Cerebellar cortex (tissue), 1 donor: ENCODE measurements around the gene TYMS.
"Not testable (repeated sequence)": the region's sequence is repeated elsewhere in the genome, so short reads cannot be mapped to it uniquely, and the experiment has no call there.

Experiments
- DNase-seq: peaks from one replicate; pipeline ENCODE4 v3.0.0-alpha.2; 2015; ENCODE audit warnings: low spot score

Gene TYMS

DNA sequence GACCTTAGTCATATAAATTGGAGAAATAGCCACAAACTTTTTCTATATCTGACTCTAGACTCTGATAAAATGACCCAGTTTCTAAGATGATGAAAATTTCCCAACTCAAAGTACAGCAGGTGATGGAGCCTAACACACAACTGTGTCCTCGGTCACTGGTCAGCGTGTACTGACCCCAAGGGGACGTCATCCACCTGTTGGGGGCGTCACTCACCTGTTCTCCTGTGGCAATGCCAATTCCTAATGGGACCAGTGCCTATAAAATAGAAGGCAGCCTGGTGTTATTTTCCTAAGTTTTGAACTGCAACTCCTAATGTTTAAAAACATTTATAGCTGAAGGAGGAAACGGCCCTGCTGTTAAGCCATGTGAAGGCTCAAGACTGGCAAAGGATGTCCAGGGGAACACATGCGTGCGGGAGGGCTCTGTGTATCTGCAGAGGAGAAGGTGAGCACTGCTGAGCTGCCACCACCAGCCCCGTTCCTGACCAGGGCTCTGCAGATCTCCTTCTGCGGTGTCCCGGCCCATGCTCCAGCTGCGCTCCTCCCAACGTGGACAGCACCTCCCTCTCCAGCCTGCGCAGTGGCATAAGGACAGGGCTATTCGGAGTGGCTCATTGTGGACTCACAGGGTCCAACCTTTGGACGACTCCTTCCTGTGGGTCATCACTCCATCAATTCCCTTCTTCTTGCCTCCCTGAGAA is 21.2 kb downstream of the TYMS start:
- no peak for DNase-seq

DNA sequence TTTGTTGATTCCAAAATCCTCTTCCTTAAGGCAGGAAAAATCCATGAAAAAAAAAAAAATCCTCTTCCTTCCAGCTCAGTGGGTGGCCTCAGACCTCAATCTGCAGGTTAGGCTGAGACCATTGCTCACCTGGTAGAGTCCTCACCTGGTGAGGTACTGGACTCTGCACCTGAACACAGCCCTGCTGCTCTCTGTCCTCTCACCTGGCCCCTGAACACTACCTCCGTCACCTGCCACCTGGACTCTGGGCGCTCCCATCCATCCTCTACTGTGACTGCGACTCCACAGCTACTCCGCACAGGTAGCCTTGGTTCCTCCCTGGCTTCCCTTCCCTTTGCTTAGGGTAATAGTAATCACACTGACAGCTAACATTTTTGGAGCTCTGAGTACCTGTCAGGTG is 22.1 kb downstream of the TYMS start:
- DNase-seq = no peak

DNA sequence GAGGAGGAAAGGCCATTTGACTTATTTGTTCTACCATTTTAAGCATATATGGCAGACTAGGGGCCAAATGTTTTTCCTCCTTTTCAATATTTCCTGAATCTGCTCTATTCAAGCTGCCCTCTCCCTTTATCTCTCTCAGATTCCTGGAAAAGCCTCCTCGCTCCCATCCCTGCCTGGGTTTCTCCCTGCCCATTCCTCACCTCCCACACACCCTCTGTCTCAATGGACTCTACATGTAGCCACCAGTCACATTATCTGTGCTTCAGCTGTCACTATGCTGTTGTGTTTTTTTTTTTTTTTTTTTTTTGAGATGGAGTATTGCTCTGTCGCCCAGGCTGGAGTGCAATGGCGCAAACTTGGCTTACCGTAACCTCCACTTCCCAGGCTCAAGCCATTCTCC is 22.9 kb downstream of the TYMS start:
- no peak for DNase-seq

DNA sequence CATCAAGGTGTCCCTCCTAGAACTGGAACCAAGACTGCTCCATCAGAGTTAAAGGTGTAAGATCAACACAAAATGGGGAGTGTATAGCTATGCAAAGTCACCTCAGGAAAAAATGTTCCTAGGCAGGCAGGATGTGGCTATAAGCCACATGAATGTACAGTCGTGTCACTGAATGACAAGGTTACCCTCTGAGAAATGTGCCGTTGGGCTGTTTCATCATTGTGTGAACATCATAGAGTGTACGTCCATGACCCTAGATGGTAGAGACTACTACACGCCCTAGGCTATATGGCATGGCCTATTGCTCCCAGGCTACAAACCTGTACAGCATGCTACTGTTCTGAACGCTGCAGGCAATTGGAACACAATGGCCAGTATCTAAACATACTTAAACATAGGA is 24.5 kb downstream of the TYMS start:
- DNase-seq = no peak

DNA sequence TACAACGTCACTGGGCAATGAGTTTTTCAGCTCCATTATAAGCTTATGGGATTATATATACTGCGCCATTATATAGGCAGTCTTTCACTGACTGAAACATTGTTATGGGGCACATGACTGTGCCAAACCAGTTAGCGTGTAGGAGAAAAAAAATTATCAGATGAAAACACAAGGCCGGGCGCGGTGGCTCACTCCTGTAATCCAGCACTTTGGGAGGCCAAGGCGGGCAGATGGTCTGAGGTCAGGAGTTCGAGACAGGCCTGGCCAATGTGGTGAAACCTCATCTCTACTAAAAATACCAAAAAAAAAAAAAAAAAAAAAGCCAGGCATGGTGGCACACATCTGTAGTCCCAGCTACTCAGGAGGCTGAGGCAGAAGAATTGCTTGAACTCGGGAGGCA is 25.0 kb downstream of the TYMS start:
- DNase-seq = not testable (repeated sequence)

DNA sequence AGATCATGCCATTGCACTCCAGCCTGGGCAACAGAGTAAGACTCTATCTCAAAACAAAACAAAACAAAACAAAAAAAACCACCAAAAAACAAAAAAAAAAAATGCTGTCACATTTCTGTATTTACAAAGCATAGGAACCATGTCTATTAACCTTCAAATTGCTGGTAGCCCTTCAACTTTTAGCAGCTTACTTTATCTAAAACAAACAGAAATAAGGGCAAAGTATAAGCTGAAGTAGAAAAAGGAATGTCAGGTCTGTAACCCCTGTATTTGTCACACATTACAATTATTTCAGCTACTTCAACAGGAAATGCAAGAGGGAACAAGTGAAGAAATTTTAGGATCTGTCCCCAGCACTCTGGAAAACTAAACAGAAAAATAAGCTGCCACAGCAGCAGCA is 25.4 kb downstream of the TYMS start:
- no peak for DNase-seq

DNA sequence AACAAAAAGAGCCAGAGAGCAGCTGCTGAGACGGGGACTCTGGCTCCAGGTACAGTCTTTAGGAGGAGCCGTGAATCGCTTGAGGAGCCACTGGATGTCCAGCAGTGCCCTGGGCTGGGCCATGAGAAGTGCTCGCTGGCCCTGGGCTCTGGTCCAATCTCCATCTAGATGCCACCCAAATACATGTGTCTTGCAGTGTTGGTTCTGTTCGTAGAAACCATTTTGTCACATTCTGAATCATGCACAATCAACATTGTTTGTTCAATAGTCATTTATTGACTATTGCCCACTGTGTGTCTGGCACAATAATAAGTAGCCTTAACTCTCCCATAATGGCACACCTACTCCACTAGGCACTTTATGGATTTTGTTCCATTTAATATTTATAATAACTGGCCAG is 26.1 kb downstream of the TYMS start:
- DNase-seq = no peak

DNA sequence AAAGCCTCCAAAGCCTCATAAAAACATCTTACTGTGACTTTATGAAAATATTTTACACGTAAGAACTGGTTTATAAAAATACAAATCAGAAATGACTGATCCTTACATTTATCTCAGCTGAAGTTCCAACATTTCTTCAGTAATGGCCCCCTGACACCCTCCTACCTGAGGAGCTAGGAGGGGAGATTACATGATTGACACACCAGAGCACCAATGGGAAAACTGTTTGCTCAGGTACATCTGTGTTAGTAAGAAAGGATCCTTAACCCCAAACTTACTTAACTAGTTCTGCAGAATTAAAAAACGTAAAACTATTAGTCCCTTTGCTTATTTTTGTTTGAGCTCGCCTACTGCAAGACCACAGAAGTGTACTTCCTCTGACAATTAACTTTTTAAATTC is 28.0 kb downstream of the TYMS start:
- DNase-seq = no peak

DNA sequence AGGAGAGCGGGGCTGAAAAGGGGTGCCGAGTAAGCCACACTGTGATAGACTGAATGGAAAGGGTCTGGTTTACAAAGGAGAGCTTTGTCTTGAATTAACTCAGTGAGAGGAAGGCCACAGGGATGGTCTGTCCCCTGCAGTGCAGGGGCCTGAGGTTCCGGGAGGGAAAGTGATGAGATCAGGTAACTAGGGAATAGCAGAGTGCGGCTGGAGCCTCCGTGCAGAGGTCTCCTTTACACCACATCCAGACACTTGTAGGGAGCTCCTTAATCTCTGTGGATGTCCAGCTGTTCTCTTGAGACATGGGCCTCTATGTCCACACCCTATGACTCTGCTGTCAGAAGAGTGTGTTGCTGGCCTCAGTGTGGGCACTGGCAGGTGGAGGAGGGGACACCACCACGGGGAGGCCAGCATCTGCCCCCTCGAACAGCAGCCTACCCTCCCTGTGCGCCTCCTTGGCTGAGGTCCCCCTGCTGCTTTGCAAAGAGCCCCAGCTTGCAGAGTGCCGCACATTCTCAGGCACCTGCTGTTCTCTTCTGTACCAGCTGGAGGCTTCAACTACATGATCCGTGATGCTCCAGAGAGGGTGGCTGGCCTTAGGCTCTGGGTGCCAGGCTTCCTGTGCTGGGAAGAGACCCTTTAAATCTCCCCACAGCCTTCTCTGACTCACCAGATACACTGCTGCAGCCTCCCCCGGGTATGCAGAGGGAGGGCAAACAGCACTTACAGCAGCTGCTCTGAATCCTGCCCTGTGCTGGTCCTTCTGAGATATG is 29.1 kb downstream of the TYMS start:
- DNase-seq = no peak

DNA sequence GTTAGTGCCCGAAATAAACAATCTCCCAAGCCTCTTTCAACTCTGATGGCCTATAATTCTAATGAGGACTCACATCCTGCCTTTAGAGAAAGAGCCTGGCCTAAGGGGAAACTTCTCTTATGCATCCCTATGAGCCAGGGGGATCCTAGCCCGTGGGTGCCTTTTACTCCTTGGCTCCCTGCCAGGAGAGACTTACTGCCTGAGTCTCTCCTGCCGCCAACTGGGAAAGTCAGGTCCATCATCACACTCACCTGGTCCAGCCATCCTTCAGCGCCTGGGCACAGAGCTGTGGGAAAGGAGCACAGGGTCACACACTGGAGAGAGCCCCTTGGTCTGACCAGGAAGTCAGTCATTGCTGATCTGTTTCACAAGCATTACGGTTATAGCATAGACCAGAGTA is 30.9 kb downstream of the TYMS start:
- no peak for DNase-seq

DNA sequence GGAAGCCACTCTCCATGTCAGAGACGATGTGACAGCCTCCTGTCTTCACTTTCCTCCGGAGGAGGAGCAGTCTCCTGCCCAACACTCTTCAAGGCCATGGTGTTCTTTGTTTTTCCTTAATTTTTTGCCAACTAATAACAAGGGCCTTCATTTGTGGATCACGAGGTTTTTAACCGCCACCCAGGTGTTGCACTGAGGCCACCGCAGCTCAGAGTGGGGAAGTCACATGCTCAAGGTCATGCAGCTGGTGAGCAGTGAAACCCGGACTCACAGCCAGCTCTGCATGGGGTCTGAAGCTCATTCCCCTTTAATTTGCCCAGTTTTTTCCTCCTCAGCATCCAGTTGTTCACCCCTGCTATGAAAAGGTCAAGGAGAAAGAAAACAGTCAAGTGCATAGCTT is 35.4 kb downstream of the TYMS start:
- DNase-seq = no peak

DNA sequence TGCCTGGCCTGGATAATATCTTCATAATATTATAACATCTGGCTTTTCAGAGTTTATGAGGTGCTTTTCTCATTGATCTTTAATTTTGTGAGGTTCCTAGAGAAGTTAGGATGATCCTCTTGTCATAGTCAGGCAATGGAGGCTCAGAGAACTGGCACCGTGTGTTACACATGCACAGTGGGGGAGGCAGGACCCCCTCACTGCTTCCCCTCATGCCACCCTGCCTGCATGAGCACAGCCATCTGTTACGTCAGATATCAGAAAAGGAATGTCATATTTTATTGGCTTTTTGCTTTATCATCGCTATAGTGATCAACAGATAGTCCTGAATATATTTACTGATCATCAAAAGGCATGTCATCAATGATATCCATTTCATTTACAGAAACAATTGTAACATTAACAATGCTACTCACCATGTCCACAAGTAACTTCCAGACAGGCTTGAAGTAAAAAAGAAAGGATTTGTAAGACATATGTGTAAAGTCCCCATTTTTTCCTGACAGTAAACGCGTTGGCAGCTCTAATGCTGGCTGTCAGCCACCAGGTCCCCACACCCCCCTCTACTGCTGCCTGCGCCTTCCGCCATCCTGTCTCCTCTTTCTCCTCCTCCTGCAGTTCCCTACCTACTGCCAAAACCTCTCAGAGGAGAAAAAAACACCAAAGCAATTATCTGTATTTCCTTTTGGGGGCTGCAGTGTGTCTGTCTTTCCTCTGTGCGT is 36.2 kb downstream of the TYMS start:
- DNase-seq = no peak

DNA sequence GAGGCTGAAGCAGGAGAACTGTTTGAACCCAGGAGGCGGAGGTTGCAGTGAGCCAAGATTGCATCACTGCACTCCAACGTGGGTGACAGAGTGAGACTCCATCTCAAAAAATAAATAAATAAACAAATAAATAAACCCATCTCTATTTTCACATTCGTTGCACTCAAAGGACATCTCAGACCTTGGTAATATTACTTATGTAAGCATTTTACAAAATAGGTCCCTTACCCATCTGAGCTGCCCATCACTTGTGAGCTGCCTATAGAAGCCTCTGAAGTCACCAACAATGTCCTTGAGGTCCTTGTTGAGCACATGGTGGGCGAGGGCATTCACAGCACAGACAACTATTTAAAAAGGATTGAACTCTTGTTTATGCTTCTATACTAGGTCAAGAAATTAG is 39.6 kb downstream of the TYMS start:
- DNase-seq = no peak

DNA sequence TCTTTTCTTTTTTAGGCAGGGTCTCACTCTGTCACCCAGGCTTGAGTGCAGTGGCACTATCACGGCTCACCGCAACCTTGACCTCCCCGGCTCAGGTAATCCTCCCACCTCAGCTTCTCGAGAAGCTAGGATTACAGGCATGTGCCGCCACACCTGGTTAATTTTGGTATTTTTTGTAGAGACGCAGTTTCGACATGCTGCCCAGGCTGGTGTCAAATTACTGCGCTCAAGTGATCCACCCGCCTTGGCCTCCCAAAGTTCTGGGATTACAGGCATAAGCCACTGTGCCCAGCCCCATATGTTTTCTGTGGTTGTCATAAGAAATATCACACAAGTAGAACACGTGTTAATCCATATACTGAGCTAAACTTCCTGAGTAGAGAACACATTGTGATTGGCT is 40.3 kb downstream of the TYMS start:
- DNase-seq = no peak

DNA sequence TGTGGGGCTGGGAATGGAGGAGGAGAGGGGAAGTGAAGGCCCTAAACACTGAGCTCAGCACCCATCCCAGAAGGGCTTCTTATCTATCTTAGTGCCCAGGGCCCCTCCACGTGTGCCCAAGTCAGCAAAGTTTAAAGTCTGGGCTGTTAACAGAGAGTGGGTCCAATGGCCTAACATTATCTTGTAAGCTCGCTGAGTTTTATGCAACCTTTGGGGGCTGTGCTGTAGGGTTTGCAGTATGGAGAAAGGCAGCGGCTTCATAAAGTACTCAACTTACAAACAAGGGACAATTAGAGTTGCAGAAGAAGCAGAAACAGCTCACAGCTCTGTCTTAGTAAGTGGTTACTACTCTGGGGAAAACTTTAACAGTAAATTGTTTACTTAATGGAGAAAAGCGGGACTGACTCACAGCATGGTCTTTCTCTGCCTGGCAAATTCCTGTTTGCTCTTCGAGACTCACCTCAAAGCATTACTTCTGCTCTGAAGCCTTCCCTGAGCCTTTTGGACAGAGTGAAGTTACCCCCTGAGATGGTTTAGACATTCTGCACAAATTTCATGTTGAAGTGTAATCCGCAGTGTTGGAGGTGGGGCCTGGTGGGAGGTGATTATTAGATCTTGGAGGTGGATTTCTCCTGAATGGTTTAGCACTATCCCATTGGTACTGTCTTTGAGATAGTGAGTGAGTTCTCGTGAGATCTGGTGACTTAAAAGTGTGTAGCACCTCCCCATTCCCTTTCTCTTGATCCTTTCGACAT is 45.9 kb downstream of the TYMS start:
- no peak for DNase-seq

DNA sequence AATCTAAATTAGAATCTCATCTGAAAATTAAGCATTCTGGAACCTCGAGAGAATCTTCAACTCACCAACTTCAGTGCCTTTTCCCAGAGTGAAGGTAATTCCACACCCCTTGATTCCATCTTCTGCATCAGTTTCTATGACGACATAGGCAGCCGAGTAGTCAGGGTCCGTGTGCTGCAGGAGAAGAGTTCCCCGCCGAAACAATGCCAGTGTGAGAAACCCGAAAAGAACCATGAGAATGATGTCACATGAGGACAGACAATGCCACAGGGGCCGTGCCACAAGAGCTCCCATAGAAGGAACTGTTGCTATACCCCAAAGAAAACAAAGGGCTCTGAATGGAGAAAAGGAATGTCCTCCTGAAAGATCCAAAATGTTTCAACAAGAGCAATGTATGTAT is 49.0 kb downstream of the TYMS start:
- DNase-seq = no peak

DNA sequence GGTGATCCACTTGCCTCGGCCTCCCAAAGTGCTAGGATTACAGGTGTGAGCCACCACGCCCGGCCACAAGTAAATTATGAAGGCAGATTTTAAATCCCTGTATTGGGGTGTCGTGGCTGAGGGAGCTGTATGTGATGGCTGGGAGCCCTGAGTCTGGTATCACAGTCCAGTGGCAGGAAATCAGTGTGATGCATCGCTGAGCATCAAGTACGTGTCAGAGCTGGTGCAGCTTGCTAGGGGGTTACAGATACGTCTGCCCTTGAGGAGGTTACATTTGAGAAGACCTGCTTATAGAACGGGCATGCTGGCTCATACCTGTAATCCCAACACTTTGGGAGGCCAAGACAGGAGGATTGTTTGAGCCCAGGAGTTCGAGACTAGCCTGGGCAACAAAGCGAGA is 50.6 kb downstream of the TYMS start:
- DNase-seq = no peak

DNA sequence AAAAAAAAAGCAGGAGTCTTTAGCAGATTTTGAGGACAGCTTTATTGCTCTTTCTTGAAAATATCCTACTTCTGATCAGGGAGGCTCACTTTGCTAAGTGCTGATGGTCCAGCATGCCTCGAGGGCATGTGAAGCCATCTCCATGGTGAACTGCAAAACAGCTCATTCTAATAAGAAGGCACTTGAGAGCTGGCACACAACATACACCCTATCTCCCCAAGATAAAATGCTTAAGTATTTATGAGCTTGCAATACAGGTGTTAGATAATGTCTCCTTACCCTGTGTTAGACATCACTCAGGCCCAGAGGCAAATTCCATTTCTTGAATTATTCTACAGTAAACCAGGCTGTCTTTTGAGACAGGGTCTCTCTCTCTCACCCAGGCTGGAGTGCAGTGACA is 52.3 kb downstream of the TYMS start:
- no peak for DNase-seq

DNA sequence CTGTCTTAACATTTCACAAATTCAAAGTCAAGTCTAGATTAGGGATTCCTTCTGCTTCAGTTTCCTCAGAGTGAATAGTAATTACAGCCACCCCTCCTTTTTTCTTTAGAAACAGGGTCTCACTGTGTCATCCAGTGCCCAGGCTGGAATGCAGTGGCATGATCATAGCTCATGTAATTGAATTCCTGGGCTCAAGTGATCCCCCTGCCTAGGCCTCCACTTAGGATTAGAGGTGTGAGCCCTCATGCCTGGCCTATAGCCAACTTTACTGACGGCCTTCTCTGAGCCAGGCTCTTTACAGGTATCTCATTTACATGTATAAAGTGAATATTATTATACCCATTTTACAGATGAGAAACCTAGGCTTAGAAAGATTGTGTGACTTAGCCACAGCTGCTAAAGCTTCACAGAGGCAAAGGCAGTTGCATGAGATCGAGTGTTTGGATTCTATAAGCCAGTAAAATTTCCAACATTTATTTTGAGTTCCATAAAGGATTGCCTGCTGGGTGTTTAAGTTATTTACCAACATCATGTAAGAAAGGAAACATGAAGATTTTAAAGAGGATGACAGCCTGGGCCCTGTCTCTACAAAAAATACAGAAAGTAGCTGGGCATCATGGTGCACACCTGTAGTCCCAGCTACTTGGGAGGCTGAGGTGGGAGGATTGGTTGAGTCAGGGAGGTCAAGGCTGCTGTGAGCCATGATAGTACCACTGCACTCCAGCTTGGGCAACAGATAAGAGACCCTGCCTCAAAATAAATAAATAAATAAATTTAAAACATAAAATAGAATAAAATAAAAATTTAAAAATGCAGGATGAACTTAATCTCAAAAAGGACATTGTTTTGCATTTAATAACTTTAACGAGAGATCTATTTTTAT is 53.2 kb downstream of the TYMS start:
- no peak for DNase-seq

DNA sequence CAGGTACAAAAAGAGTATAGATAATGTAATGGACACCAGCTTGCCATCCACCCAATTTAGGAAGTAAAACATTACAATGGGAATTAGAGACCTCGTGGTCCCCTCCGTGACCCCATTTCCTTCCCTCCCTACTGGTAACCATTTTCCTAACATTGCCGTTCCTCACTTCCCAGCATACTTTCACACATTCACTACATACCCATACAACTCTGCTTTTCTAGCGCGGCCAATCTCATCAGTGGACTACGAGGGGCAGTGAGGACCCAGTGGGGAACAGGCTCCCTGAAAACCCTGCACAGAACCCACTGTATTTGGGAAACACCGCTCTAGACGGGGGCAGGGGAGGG is 53.8 kb downstream of the TYMS start:
- DNase-seq = peak; percentile 8

DNA sequence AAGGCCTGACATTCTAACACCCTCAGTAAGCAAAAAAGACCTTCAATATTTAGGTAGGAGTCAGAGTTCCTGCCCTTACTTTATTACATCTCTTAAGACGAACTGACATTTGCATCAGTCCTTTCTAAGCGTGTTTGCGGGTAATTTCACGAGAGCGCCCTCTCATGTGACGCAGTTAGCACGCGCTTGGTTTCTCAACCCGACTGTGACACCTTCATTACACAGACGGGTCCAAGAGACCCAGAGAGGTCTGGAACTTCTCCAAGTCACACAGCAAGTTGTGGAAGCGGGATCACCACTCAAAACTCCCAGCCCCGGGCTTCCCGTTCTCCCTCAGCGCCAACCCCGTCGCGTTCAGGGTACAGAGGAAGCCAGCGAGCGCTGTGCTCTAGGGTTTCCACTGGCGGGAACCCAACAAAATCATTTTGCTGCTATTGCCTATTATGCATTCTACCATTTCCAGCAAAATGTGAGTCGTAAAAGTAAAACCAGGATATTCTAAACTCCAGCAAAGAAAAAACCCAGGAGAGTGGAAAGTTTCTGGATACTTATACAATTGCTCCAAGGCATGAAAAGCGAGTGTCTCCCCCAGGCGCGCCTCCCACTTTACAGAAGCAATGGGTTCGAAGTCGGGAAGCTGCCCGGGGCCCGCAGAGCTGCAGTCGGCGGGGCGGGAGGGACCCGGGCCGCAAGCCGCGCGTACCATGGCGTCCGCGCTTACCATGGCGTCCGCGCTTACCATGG is 54.4 kb downstream of the TYMS start:
- peak; percentile 43 for DNase-seq
